NCI-H2107 treated with DMSO at 0.1 percent for 48 hours (cell line): ENCODE results near the gene TP73.

Source experiments
- DNase-seq: peaks from one replicate; lab custom pipeline; 2025; ENCODE audit not compliant: unreplicated experiment; lab: John Stamatoyannopoulos, UW

TP73 gene

DNA sequence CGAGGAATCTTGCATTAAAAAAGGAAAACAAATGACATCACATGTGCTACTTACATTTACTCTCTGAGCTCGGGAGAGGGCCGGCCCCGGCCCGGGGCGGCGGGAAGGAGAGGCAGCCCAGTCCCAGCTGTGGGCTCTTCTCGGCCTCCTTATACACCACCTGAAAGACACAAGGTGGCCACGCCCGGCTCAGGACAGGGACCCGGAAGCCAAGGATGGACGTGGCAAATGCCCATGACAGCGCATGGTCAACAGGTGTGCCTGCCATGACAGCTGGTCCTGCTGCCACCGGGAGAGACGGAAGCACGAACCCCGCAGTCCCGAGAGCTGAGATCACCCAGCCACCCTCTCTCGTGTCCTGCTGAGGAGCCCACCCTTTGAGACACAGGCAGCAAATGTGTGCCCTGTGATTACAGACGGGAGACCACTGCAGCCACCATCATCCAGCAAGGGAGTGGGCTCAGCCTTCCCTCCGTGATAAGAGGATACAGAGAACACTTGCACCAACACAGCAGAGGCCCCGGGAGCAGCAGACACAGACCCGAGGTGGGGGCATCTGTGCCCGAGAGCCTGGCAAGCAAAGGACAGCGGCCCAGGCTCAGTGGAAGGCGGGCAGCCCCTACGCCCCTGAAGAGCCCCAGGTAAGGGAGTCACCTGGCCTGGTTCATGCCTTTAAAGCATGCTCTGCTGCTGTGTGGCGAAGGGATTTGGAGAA, 18.8 kb upstream of the TP73 start:
- DNase-seq = no peak

DNA sequence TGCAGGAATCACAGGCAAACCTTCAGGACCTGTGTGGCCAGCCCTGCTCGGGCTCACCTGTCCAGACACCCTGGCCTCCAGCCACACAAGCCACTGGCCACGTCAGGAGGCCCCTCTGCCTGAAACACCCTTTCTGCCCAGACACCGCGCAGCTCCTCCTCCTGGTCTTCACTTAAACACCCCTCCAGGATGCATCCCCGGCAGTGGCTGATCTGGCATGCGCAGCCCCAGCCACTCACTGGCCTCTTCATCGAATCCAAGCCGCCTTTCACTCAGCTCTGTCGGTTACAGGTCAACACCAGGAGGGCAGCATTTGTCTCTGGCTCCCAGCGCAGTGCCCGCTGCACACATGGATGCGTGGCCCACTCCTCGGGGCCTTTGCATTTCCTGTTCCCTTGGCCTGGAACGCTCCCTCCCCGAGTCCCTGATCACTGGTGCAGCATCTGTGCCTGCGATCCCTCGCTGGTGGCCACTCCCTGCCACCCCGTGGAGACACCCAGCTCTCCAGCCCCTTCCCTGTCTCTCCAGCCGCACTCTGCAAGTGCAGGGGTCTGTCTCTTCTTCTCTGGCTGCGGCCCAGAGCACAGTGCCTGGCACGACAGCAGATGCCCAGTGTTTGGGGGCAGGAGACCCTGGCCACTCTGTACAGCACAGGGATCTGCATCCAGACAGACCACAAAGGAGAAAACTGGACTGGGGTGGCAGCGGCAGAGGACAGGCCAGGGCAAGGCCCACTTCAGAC, 18.1 kb upstream of the TP73 start:
- no peak for DNase-seq

DNA sequence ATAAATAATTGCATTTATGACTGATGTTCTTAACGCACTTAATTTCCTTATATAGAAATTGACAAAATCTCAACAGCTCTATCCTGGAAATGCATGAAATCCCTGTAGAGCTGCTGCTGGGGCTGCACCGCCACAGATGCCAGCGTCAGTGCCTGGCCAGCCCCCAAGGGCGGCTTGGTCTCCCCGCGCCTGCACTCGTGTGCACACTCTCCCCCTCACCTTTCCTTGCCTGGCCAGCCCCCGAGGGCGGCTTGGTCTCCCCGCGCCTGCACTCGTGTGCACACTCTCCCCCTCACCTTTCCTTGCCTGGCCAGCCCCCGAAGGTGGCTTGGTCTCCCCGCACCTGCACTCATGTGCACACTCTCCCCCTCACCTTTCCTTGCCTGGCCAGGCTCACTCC, 16.2 kb upstream of the TP73 start:
- no peak for DNase-seq

DNA sequence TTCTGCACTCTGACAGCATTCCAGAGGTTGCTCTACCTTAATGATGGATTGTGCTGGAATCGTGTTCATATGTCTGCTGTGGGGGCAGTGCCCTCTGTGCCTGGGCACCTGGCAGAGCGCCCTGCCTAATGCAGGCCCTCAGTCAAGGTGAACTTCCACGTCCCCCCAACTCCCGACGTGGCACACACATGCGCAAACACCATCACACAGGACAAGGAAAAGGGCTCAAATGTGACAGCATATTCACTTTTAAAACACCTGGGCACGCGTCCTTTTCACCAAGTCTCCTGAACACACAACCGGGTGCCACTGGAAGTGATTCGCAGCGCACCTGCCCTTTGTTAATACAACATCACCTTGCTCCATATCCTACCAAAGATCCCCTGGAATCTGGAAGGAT, 15.8 kb upstream of the TP73 start:
- no peak for DNase-seq

DNA sequence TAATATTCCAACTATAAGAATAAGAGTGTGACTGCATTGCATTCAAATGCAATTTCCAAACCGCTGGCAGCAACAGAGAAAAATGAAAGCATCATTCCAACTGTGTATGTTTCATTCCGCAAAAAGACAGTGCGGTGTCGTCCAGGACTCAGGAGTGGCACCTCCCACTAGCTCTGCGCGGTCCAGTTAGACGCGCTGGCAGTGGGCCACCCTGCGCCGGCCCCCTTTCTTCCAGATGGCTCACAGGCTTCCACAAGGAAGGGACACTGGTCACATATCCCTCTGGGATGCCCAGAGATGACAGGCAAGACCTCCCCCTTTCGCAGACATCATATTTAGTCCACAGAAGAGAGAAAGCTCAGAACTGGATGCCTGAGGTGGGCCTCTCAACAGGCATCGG, 14.3 kb upstream of the TP73 start:
- DNase-seq = no peak

DNA sequence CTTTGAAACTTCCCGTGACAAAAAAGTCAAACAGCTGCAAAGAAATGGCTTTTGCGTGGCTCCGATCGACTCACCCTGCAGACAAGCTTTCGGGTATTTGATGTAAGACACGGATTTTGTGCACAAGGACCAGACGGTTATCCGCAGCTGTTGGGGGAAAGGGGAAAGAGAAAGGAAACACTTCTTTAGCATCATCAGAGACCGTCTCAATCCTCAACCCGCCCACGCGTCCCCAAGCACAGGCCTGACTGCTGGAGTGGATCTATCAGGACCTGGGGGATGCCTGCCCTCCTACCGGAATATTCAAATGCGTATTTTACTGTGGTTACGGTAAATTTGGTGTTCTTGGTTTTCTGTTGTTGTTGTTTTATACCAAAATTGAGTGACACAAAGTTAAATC, 13.6 kb upstream of the TP73 start:
- DNase-seq = no peak

DNA sequence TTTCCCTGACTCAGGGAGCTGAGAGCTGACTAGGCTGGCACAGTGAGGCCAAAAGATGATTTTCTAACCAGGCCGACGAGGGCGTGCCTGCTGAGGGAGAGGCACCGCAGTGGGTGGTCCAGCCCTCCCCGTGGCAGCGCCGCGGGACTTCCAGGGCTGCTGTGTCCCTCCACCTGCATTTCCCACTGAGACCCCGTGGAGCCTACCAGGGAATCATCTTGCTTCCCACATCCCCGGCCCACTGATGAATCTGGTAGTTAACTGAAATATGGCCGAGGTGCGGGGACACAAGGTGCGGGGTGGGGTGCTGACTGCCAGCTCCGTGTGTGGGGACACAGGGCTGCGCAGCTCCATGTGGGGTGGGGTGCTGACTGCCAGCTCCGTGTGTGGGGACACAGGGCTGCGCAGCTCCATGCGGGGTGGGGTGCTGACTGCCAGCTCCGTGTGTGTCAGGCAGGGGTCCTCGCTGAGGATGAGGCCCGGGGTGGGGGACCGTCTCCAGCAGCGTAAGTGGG, 12.9 kb upstream of the TP73 start:
- DNase-seq = no peak

DNA sequence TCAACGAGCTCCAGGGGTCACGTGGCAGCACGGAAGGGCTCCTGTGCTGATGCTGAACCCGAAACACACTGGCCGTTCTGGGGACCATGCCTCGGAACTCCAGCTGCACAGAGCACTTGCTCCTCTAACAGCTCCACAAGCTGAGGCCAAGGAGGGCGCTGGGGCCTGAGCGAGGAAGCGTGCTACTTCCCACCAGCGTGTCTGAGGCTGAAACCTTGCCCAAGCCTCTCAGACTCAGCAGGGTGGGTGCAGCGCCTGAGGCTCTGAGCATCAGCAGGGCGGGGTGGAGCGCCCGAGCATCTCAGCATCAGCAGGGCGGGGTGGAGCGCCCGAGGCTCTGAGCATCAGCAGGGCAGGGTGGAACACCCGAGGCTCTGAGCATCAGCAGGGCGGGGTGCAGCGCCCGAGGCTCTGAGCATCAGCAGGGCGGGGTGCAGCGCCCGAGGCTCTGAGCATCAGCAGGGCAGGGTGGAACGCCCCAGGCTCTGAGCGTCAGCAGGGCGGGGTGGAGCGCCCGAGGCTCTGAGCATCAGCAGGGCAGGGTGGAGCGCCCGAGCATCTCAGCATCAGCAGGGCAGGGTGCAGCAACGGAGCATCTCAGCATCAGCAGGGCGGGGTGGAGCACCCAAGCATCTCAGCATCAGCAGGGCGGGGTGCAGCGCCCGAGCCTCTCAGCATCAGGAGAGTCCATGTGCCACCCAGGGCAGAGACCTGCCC, 12.0 kb upstream of the TP73 start:
- DNase-seq = no peak

DNA sequence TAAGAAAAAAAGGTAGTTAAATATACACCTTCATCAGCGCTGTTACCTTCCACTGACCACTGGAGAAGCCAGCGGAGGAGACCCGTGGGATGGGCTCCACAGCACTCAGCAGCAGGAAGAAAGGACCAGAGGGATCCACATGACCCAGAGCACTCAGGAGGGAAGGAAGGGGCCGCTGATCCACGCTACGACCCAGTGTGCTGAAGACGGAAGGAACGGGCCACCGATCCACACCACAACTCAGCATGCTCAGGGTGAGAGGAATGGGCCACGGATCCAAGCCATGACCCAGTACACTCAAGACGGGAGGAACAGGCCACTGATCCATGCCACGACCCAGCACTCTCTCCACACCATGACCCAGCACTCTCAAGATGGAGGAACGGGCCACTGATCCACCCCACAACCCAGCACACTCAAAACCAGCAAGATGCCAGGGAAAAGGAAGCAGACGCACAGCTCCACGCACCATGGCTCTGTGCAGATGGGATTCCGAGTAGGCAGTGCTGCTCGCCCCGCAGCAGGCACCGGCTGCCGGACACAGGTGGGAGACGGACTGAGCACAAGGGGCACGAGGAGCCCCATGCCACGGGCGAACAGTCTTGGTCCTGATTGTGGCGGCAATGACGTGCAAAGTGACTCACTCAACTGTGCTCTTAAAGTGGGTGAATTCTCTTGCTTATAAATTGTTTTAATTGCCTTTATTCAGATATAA, 11.1 kb upstream of the TP73 start:
- no peak for DNase-seq

DNA sequence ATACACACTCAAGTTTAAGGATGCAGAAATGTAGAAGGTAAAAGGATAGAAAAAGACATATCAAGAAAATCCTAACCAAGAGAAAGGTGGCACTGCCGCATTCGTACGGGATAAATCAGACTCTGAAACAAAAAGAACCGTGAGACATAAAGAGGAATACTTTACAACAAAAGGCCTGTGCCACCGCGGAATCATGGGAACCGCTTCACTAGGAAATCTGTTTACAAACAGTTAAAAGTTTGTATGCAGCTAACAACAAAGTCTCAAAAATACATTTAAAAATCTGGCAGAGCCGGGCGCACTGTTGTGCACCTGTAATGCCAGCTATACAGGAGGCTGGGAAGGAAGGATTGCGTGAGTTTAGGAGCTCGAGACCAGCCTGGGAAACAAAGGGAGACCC, 10.5 kb upstream of the TP73 start:
- DNase-seq = no peak

DNA sequence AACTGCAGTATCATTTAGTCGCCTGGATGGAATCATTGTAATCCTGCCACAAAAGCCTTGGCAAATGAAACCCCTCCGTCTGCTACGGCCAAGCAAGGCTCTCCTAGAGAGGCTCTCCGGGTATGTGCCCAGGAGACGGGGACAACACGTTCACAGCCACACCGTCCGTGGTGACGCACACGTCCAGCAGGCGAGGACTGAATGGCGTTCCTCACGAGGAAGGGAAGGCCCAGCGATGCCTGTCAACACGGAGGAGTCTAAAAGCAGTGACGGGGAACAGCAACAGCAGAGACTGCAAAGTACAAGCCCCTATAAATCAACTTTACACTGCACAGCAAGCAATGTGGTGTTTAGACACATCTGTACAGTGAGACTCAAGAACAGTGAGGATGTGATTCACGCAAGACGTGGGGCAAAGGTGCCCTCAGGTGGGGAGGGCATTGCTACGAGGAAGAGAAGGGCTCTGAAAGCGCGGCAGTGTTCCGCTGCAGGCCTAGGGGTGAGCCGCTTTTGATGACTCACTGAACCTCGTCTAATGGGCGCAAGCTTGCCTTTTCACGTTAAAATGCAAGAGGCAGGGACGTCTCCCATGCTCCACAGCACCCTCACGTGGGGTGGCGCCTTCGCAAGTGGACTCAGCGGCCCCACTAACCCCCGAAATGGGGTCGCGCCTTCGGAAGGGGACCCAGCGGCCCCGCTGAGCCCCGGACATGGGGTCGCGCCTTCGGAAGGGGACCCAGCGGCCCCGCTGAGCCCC, 9.2 kb upstream of the TP73 start:
- DNase-seq = no peak

DNA sequence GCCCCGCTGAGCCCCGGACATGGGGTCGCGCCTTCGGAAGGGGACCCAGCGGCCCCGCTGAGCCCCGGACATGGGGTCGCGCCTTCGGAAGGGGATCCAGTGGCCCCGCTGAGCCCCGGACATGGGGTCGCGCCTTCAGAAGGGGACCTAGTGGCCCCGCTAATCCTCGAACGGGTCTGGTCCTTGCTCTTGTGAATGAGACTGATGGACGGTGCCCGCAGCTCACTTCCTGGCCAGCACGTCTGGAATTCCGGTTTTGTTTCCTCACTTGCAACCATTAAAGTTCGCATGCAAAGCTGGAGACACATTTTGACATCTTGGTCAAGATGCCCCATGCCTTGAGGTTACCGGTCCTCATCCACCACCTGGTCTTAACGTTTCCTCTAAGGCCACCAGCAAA, 8.0 kb upstream of the TP73 start:
- no peak for DNase-seq

DNA sequence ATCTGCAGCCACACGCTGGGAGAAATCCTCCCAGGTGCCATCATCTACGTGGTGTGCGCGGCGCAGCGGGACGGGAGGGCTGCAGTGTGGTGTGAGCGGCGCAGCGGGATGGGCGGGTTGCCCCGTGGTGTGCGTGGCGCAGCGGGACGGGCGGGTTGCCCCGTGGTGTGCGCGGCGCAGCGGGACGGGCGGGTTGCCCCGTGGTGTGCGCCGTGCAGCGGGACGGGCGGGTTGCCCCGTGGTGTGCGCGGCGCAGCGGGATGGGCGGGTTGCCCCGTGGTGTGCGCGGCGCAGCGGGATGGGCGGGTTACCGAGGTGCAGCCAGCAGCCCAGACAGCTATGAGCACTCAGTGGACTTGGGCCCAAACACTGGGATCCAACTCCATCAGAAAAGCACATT, 7.1 kb upstream of the TP73 start:
- no peak for DNase-seq

DNA sequence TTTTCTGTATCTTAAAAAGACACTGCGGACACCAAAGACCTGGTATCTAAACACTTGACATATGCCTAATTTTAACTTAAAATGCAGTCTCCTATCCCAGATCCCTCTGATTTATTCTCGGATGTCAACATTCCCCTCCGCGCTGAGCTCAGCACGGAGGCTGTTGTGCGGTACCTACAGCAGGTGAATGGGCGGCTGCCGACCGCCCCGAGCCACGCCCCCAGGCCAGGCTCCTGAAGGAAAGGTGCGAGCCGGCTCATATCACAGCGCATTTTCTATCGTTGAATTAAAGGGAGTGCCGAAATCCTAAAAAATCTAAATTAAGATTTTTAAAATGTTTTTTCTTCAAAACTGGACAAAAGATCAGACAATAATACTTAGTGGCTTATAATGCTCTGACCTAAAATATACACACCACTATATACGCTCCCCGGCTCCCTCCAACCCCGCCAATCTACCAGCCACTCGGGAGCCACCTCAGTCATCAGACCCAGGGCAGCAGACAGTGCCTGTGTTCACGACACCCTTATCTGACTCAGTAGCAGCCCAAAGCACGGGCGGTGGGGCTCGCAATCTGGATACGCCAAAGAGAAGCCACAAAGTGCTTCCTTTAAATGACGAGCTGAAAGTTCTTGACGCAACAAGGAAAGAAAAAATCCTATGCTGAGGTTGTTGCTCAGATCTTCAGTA, 6.5 kb upstream of the TP73 start:
- DNase-seq = no peak

DNA sequence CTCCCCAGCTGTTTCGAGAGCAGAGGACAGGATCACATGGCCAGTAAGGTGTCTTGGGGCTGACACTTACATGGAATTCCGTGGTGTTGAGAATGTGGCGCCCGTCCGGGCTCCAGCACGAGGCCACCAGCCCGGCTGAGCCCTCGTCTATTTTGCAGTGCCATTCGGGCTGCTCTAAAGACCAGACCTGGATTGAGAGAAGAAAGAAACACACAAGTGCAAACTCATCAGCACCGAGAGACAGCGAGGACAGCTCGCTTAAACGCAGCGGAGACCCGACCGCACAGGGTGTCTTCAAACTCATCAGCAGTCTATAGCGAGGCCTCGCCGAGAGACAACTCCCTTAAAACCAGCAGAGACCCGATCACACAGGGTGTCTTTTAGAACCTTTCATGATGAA, 5.7 kb upstream of the TP73 start:
- no peak for DNase-seq

DNA sequence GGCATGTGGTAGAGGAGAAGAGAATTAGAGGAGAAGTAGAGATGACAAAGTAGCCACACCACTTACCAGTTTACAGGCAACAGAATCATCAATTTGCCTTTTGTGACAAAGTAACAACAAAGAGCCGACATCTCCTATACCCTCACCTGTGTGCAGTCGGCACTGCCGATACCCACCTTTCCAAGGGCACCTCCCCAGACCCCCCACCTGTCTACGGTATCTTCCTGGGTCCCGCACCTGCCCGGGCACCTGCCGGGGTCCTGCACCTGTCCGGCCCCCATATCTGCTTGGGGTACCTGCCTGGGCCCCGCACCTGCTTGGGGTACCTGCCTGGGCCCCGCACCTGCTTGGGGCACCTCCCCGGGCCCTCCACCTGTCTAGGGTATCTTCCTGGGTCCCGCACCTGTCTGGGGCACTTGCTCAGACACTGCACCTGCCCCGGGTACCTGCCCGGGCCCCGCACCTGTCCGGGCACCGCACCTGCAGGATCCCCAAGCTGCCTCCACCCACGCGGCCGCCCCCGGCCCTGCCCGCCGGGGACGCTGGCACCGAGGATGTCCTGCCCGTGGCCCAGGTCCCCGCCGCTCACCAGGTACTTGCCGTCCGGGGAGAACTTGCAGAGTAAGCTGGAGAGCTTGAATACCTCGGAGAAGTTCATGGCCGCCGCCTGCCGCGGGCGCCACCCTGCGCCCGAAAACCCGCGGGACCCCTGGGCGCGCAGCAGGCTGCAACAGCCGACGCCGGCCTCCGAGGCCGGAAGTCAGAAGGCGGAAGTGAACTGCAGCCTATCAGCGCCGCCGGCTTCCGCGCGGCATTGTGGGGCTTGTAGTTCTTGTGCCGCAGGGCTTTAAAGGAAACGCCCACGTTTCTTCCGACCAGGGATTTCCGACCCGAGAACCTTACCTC, 2.7 kb upstream of the TP73 start, which contains the start of gene WRAP73:
TSS of gene WRAP73 (minus strand) at position 762 of the 906 bp plus-strand sequence. CDS start at position 658, 104 bp downstream.
- peak; percentile 19 for DNase-seq

DNA sequence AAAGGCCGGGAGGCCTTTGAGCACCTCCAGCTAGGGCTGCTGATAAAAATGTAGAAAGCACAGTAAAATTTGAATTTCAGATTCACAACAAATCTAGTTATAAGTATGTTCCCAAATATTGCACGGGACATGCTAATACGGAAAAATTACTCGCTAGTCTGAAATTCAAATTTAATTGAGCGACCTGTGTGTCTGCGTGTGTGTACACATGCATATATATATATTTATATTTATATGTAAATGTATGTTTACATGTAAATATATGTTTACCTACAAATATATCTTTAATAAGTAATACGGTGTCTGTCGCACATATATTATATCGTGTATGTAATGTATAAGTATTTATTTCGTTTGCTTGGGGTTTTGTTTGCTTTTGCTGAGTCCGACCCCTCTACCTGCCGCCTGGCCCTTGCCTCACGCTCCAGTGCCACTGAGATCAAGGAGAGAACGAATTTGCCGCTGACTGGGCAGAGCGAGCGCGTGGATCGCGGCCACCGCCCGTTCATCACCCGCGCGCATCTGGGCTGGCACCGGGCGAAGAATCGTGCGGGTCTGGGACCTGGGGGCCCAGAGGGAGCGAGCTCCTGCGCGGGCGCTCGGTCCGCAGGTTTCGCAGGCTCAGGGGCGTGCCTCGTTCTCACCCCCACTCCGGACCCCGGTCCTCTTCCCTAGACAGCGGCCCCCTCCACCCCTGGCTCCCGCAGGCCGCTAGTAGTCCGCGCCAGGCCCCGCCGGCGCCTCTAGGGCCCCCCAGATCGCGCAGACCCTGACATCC, 1.9 kb upstream of the TP73 start:
- no peak for DNase-seq
